HEK293 (cell line): ENCODE measurements around the gene TAL1.

ENCODE experiments used
- GLIS1 ChIP-seq: fragments of 450-650 bp; formaldehyde crosslinking; IDR thresholded peaks from 2 replicates; pipeline ENCODE4 v1.5.1; 2016; ENCODE audit warnings: missing biosample characterization, missing genetic modification characterization
- HOXC10 ChIP-seq: sonication (generic); formaldehyde crosslinking; IDR thresholded peaks from 2 replicates; pipeline ENCODE4 v1.8.1; 2023; ENCODE audit warnings: mild to moderate bottlenecking, missing genetic modification reagents
- HOXD13 ChIP-seq: sonication (generic); formaldehyde crosslinking; IDR thresholded peaks from 2 replicates; pipeline ENCODE4 v1.8.0; 2022; ENCODE audit warnings: missing genetic modification reagents, borderline replicate concordance
- KLF1 ChIP-seq: fragments of 450-650 bp; formaldehyde crosslinking; IDR thresholded peaks from 2 replicates; pipeline ENCODE4 v1.5.1; 2016; ENCODE audit warnings: missing biosample characterization, missing genetic modification characterization
- YY1 ChIP-seq: fragments of 450-650 bp; formaldehyde crosslinking; IDR thresholded peaks from 2 replicates; pipeline ENCODE4 v1.5.1; 2018; ENCODE audit warnings: missing biosample characterization, missing genetic modification characterization
- ZEB2 ChIP-seq: fragments of 450-650 bp; formaldehyde crosslinking; IDR thresholded peaks from 2 replicates; pipeline ENCODE4 v1.5.1; 2016; ENCODE audit warnings: missing biosample characterization, missing genetic modification characterization
- ZNF132 ChIP-seq: fragments of 450-650 bp; formaldehyde crosslinking; IDR thresholded peaks from 2 replicates; pipeline ENCODE4 v1.5.1; 2017; ENCODE audit warnings: missing biosample characterization, missing genetic modification characterization, borderline replicate concordance
- ZNF138 ChIP-seq: fragments of 450-650 bp; formaldehyde crosslinking; IDR thresholded peaks from 2 replicates; pipeline ENCODE4 v1.5.1; 2016; ENCODE audit warnings: missing biosample characterization, missing genetic modification characterization, borderline replicate concordance
- ZNF2 ChIP-seq: fragments of 450-650 bp; formaldehyde crosslinking; IDR thresholded peaks from 2 replicates; pipeline ENCODE4 v1.5.1; 2016; ENCODE audit warnings: missing biosample characterization, missing genetic modification characterization
- ZNF214 ChIP-seq: fragments of 450-650 bp; formaldehyde crosslinking; IDR thresholded peaks from 2 replicates; pipeline ENCODE4 v1.5.1; 2017; ENCODE audit warnings: missing biosample characterization, mild to moderate bottlenecking, missing genetic modification characterization, borderline replicate concordance
- ZNF221 ChIP-seq: fragments of 450-650 bp; formaldehyde crosslinking; IDR thresholded peaks from 2 replicates; pipeline ENCODE4 v1.5.1; 2017; ENCODE audit warnings: missing biosample characterization, missing genetic modification characterization, borderline replicate concordance
- ZNF239 ChIP-seq: fragments of 450-650 bp; formaldehyde crosslinking; IDR thresholded peaks from 2 replicates; pipeline ENCODE4 v1.5.1; 2016; ENCODE audit warnings: missing biosample characterization, missing genetic modification characterization
- ZNF248 ChIP-seq: fragments of 450-650 bp; formaldehyde crosslinking; IDR thresholded peaks from 2 replicates; pipeline ENCODE4 v1.5.1; 2017; ENCODE audit warnings: missing biosample characterization, missing genetic modification characterization
- ZNF311 ChIP-seq: fragments of 450-650 bp; formaldehyde crosslinking; IDR thresholded peaks from 2 replicates; pipeline ENCODE4 v1.5.1; 2017; ENCODE audit warnings: missing biosample characterization, missing genetic modification characterization, borderline replicate concordance
- ZNF335 ChIP-seq: fragments of 450-650 bp; formaldehyde crosslinking; conservative IDR thresholded peaks from 2 replicates; pipeline ENCODE4 v1.5.1; 2016; ENCODE audit warnings: missing biosample characterization, missing genetic modification characterization
- ZNF37A ChIP-seq: fragments of 450-650 bp; IDR thresholded peaks from 2 replicates; pipeline ENCODE4 v1.5.1; 2018; ENCODE audit warnings: missing biosample characterization, missing genetic modification characterization
- ZNF510 ChIP-seq: fragments of 450-650 bp; formaldehyde crosslinking; IDR thresholded peaks from 2 replicates; pipeline ENCODE4 v1.5.1; 2018; ENCODE audit warnings: mild to moderate bottlenecking, missing genetic modification characterization, missing biosample characterization; ENCODE audit not compliant: insufficient replicate concordance
- ZNF555 ChIP-seq: fragments of 450-650 bp; formaldehyde crosslinking; conservative IDR thresholded peaks from 2 replicates; pipeline ENCODE4 v1.5.1; 2017; ENCODE audit warnings: missing biosample characterization, mild to moderate bottlenecking, missing genetic modification characterization, inconsistent platforms
- ZNF561 ChIP-seq: fragments of 450-650 bp; IDR thresholded peaks from 2 replicates; pipeline ENCODE4 v1.5.1; 2018; ENCODE audit warnings: missing biosample characterization, missing genetic modification characterization, borderline replicate concordance
- ZNF621 ChIP-seq: fragments of 450-650 bp; formaldehyde crosslinking; IDR thresholded peaks from 2 replicates; pipeline ENCODE4 v1.5.1; 2017; ENCODE audit warnings: missing biosample characterization, missing genetic modification characterization
- TF ChIP-seq, protein P1 (sequence below): fragments of 450-650 bp; formaldehyde crosslinking; IDR thresholded peaks from 2 replicates; pipeline ENCODE4 v1.5.1; 2016; ENCODE audit warnings: missing biosample characterization, missing genetic modification characterization
- TF ChIP-seq, protein P2 (sequence below): fragments of 450-650 bp; formaldehyde crosslinking; IDR thresholded peaks from 2 replicates; pipeline ENCODE4 v1.5.1; 2016; ENCODE audit warnings: missing biosample characterization, missing genetic modification characterization, borderline replicate concordance
- TF ChIP-seq, protein P3 (sequence below): IDR thresholded peaks from 2 replicates; pipeline ENCODE4 v1.6.1; 2011; ENCODE audit warnings: mild to moderate bottlenecking, low read depth, low read length, borderline replicate concordance
- TF ChIP-seq, protein P4 (sequence below): fragments of 450-650 bp; formaldehyde crosslinking; IDR thresholded peaks from 2 replicates; pipeline ENCODE4 v1.5.1; 2017; ENCODE audit warnings: missing biosample characterization, mild to moderate bottlenecking, missing genetic modification characterization, moderate library complexity

TAL1 gene

DNA sequence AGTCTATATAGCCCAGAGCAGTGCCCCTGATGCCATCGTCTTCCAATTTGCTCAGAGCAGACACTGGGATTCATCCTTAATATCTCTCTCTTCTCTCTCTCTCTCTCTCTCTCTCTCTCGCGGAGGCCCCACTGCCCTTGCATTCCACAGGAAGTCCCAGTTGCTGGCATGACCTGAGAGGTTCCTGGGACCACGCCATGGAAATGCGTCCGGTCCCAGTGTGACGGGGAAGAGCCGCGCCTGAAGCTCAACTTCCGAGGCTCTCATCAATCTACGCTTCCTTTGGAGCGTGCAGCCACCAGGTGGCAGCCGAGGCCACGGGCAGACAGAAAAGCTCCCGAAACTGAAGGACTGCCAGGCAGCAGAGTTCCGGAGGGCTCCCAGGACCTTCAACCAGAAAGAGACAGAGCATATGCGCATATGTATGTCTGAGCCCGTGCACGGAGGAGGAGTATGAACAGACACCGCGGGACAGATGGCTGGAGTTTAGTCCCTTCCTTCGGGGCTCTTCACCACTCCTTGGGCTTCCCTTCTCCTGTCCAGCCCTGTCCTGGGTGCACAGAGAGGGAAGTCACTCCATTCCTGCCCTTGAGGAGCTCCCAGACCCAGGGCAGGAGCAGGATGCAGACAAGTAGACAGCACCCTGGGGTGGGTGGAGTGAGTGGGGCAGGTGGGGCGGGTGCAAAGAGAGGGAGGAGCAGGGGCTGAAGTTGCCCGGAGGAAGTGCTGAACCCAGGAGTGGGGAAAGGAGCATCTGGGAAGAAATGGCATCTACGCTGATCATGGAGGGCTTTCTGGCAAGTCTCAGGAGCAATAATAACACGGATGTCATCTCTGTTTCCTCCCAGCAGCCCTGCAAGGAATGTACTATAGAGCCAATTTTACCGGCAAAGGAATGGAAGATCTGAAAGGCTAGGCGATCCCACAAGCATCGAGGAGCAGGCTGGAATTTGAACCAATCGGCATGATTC lies 52.7 kb downstream of the TAL1 start (continued):
- no peak for TF ChIP-seq ZNF311 (tag by site-specific recombination)
- no peak for TF ChIP-seq GLIS1
- TF ChIP-seq HOXC10 (CRISPR knock-in tag) = no peak
- TF ChIP-seq ZNF335 (tag by site-specific recombination) = peak; percentile 78
- TF ChIP-seq, protein P1, sequence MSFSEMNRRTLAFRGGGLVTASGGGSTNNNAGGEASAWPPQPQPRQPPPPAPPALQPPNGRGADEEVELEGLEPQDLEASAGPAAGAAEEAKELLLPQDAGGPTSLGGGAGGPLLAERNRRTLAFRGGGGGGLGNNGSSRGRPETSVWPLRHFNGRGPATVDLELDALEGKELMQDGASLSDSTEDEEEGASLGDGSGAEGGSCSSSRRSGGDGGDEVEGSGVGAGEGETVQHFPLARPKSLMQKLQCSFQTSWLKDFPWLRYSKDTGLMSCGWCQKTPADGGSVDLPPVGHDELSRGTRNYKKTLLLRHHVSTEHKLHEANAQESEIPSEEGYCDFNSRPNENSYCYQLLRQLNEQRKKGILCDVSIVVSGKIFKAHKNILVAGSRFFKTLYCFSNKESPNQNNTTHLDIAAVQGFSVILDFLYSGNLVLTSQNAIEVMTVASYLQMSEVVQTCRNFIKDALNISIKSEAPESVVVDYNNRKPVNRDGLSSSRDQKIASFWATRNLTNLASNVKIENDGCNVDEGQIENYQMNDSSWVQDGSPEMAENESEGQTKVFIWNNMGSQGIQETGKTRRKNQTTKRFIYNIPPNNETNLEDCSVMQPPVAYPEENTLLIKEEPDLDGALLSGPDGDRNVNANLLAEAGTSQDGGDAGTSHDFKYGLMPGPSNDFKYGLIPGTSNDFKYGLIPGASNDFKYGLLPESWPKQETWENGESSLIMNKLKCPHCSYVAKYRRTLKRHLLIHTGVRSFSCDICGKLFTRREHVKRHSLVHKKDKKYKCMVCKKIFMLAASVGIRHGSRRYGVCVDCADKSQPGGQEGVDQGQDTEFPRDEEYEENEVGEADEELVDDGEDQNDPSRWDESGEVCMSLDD (tag by site-specific recombination) = no peak
- no peak for TF ChIP-seq ZNF248 (tag by site-specific recombination)
- TF ChIP-seq, protein P2, sequence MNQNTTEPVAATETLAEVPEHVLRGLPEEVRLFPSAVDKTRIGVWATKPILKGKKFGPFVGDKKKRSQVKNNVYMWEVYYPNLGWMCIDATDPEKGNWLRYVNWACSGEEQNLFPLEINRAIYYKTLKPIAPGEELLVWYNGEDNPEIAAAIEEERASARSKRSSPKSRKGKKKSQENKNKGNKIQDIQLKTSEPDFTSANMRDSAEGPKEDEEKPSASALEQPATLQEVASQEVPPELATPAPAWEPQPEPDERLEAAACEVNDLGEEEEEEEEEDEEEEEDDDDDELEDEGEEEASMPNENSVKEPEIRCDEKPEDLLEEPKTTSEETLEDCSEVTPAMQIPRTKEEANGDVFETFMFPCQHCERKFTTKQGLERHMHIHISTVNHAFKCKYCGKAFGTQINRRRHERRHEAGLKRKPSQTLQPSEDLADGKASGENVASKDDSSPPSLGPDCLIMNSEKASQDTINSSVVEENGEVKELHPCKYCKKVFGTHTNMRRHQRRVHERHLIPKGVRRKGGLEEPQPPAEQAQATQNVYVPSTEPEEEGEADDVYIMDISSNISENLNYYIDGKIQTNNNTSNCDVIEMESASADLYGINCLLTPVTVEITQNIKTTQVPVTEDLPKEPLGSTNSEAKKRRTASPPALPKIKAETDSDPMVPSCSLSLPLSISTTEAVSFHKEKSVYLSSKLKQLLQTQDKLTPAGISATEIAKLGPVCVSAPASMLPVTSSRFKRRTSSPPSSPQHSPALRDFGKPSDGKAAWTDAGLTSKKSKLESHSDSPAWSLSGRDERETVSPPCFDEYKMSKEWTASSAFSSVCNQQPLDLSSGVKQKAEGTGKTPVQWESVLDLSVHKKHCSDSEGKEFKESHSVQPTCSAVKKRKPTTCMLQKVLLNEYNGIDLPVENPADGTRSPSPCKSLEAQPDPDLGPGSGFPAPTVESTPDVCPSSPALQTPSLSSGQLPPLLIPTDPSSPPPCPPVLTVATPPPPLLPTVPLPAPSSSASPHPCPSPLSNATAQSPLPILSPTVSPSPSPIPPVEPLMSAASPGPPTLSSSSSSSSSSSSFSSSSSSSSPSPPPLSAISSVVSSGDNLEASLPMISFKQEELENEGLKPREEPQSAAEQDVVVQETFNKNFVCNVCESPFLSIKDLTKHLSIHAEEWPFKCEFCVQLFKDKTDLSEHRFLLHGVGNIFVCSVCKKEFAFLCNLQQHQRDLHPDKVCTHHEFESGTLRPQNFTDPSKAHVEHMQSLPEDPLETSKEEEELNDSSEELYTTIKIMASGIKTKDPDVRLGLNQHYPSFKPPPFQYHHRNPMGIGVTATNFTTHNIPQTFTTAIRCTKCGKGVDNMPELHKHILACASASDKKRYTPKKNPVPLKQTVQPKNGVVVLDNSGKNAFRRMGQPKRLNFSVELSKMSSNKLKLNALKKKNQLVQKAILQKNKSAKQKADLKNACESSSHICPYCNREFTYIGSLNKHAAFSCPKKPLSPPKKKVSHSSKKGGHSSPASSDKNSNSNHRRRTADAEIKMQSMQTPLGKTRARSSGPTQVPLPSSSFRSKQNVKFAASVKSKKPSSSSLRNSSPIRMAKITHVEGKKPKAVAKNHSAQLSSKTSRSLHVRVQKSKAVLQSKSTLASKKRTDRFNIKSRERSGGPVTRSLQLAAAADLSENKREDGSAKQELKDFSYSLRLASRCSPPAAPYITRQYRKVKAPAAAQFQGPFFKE (tag by site-specific recombination) = no peak
- no peak for TF ChIP-seq ZNF239 (tag by site-specific recombination)
- no peak for TF ChIP-seq YY1 (tag by site-specific recombination)
- no peak for TF ChIP-seq ZNF214
- 0 out of 2 replicates have a peak, but pooled peaks have one; percentile 69 for TF ChIP-seq ZNF561 (tag by site-specific recombination)
- TF ChIP-seq ZNF555 = no peak
- TF ChIP-seq ZNF2 (tag by site-specific recombination) = no peak
- TF ChIP-seq ZNF138 (tag by site-specific recombination) = no peak
- TF ChIP-seq, protein P3, sequence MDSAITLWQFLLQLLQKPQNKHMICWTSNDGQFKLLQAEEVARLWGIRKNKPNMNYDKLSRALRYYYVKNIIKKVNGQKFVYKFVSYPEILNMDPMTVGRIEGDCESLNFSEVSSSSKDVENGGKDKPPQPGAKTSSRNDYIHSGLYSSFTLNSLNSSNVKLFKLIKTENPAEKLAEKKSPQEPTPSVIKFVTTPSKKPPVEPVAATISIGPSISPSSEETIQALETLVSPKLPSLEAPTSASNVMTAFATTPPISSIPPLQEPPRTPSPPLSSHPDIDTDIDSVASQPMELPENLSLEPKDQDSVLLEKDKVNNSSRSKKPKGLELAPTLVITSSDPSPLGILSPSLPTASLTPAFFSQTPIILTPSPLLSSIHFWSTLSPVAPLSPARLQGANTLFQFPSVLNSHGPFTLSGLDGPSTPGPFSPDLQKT = no peak
- TF ChIP-seq ZNF221 (tag by site-specific recombination) = no peak
- no peak for TF ChIP-seq ZNF510 (tag by site-specific recombination)
- TF ChIP-seq ZEB2 (tag by site-specific recombination) = peak; percentile 51; the same call in 1 of the 2 replicates
- no peak for TF ChIP-seq ZNF621 (tag by site-specific recombination)
- no peak for TF ChIP-seq ZNF132 (tag by site-specific recombination)
- TF ChIP-seq, protein P4, sequence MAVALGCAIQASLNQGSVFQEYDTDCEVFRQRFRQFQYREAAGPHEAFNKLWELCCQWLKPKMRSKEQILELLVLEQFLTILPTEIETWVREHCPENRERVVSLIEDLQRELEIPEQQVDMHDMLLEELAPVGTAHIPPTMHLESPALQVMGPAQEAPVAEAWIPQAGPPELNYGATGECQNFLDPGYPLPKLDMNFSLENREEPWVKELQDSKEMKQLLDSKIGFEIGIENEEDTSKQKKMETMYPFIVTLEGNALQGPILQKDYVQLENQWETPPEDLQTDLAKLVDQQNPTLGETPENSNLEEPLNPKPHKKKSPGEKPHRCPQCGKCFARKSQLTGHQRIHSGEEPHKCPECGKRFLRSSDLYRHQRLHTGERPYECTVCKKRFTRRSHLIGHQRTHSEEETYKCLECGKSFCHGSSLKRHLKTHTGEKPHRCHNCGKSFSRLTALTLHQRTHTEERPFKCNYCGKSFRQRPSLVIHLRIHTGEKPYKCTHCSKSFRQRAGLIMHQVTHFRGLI (tag by site-specific recombination) = no peak
- TF ChIP-seq KLF1 = no peak
- TF ChIP-seq ZNF37A (tag by site-specific recombination) = no peak
- TF ChIP-seq HOXD13 (CRISPR knock-in tag) = no peak
